ENCODE data around the gene C4orf51. TPM values are rescaled to one million over a fixed set of nuclear protein-coding genes. Genes with fewer than 3 reads are reported as not detected.

Gene C4orf51
- total RNA-seq, 1 experiment from 2014 or later = 15.4 TPM

DNA sequence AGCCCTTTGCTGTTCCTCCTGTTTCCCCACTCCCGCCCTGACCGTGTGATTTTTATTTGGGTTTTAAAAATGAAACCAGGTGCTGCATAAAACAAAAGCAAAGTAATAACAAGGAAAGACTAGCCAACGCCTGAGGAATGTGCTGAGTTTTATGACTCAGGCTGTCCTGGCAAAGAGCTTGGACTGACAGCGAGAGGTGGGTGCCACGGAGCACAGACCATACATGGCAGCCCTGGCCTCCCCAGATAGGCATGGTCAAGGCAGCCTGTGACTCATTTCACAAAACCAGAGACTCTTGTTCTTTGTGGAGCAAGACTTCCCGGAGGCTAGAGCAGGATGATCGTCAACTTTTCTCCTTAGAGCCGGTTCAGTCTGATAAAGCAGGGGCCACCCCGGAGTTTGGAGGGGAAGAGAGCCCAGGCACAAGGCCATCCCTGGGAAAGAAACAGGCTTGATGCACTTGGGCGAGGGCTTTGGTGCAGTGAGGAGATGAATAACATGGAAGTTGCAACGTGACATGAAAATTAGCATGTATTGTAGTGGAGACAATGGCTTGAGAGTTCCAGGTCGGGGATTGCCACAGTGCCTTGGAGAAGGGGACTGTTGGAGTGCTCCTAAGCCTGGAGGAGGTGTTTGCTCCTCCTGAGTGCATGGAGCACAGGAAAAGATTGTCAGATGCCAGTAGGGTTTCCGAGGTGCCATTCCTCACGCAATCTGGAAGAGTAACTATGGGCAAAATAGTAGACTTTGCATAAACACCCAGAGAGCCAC lies 54.8 kb downstream of the C4orf51 start:
- TF ChIP-seq CREM (CRISPR knock-in tag; IDR thresholded peaks at IDR 0.05) (no peak), IRF2 (CRISPR knock-in tag; IDR thresholded peaks at IDR 0.05; ENCODE audit: borderline replicate concordance, low read depth) (no peak), ZNF423 (CRISPR knock-in tag; IDR thresholded peaks at IDR 0.05) (no peak), OVOL2 (CRISPR knock-in tag; IDR thresholded peaks at IDR 0.05; ENCODE audit: borderline replicate concordance) (no peak), FOXK1 (CRISPR knock-in tag; IDR thresholded peaks at IDR 0.05) (no peak), ZNF671 (CRISPR knock-in tag; IDR thresholded peaks at IDR 0.05) (no peak), EMX1 (CRISPR knock-in tag; IDR thresholded peaks at IDR 0.05) (no peak), ATF1 (CRISPR knock-in tag; IDR thresholded peaks at IDR 0.05) (no peak), ELF4 (CRISPR knock-in tag; IDR thresholded peaks at IDR 0.05; ENCODE audit: low read depth) (no peak)
- TF ChIP-seq, protein P1, sequence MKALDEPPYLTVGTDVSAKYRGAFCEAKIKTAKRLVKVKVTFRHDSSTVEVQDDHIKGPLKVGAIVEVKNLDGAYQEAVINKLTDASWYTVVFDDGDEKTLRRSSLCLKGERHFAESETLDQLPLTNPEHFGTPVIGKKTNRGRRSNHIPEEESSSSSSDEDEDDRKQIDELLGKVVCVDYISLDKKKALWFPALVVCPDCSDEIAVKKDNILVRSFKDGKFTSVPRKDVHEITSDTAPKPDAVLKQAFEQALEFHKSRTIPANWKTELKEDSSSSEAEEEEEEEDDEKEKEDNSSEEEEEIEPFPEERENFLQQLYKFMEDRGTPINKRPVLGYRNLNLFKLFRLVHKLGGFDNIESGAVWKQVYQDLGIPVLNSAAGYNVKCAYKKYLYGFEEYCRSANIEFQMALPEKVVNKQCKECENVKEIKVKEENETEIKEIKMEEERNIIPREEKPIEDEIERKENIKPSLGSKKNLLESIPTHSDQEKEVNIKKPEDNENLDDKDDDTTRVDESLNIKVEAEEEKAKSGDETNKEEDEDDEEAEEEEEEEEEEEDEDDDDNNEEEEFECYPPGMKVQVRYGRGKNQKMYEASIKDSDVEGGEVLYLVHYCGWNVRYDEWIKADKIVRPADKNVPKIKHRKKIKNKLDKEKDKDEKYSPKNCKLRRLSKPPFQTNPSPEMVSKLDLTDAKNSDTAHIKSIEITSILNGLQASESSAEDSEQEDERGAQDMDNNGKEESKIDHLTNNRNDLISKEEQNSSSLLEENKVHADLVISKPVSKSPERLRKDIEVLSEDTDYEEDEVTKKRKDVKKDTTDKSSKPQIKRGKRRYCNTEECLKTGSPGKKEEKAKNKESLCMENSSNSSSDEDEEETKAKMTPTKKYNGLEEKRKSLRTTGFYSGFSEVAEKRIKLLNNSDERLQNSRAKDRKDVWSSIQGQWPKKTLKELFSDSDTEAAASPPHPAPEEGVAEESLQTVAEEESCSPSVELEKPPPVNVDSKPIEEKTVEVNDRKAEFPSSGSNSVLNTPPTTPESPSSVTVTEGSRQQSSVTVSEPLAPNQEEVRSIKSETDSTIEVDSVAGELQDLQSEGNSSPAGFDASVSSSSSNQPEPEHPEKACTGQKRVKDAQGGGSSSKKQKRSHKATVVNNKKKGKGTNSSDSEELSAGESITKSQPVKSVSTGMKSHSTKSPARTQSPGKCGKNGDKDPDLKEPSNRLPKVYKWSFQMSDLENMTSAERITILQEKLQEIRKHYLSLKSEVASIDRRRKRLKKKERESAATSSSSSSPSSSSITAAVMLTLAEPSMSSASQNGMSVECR (CRISPR knock-in tag; IDR thresholded peaks at IDR 0.05; ENCODE audit: borderline replicate concordance) = no peak
- TF ChIP-seq, protein P2, sequence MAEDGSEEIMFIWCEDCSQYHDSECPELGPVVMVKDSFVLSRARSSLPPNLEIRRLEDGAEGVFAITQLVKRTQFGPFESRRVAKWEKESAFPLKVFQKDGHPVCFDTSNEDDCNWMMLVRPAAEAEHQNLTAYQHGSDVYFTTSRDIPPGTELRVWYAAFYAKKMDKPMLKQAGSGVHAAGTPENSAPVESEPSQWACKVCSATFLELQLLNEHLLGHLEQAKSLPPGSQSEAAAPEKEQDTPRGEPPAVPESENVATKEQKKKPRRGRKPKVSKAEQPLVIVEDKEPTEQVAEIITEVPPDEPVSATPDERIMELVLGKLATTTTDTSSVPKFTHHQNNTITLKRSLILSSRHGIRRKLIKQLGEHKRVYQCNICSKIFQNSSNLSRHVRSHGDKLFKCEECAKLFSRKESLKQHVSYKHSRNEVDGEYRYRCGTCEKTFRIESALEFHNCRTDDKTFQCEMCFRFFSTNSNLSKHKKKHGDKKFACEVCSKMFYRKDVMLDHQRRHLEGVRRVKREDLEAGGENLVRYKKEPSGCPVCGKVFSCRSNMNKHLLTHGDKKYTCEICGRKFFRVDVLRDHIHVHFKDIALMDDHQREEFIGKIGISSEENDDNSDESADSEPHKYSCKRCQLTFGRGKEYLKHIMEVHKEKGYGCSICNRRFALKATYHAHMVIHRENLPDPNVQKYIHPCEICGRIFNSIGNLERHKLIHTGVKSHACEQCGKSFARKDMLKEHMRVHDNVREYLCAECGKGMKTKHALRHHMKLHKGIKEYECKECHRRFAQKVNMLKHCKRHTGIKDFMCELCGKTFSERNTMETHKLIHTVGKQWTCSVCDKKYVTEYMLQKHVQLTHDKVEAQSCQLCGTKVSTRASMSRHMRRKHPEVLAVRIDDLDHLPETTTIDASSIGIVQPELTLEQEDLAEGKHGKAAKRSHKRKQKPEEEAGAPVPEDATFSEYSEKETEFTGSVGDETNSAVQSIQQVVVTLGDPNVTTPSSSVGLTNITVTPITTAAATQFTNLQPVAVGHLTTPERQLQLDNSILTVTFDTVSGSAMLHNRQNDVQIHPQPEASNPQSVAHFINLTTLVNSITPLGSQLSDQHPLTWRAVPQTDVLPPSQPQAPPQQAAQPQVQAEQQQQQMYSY (CRISPR knock-in tag; IDR thresholded peaks at IDR 0.05) = no peak
- TF ChIP-seq, protein P3, sequence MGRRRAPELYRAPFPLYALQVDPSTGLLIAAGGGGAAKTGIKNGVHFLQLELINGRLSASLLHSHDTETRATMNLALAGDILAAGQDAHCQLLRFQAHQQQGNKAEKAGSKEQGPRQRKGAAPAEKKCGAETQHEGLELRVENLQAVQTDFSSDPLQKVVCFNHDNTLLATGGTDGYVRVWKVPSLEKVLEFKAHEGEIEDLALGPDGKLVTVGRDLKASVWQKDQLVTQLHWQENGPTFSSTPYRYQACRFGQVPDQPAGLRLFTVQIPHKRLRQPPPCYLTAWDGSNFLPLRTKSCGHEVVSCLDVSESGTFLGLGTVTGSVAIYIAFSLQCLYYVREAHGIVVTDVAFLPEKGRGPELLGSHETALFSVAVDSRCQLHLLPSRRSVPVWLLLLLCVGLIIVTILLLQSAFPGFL (CRISPR knock-in tag; IDR thresholded peaks at IDR 0.05; ENCODE audit: borderline replicate concordance) = no peak
- TF ChIP-seq, protein P4, sequence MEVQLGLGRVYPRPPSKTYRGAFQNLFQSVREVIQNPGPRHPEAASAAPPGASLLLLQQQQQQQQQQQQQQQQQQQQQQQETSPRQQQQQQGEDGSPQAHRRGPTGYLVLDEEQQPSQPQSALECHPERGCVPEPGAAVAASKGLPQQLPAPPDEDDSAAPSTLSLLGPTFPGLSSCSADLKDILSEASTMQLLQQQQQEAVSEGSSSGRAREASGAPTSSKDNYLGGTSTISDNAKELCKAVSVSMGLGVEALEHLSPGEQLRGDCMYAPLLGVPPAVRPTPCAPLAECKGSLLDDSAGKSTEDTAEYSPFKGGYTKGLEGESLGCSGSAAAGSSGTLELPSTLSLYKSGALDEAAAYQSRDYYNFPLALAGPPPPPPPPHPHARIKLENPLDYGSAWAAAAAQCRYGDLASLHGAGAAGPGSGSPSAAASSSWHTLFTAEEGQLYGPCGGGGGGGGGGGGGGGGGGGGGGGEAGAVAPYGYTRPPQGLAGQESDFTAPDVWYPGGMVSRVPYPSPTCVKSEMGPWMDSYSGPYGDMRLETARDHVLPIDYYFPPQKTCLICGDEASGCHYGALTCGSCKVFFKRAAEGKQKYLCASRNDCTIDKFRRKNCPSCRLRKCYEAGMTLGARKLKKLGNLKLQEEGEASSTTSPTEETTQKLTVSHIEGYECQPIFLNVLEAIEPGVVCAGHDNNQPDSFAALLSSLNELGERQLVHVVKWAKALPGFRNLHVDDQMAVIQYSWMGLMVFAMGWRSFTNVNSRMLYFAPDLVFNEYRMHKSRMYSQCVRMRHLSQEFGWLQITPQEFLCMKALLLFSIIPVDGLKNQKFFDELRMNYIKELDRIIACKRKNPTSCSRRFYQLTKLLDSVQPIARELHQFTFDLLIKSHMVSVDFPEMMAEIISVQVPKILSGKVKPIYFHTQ (CRISPR knock-in tag; IDR thresholded peaks at IDR 0.05) = no peak
- peaks cover 14% of the 10 kb centered on the region for H3K36me3 Mint-ChIP-seq
- DNase-seq (ENCODE audit: low spot score) (no peak), ATAC-seq (no peak)
- peak overlapping the region; percentile 62; the same call in 1 of the 2 replicates for H3K27ac Mint-ChIP-seq
- 0 out of 2 replicates have a peak overlapping the region, but pooled peaks have one; percentile 16 for H3K4me3 Mint-ChIP-seq
- POLR2A ChIA-PET = no interaction called here
- CTCF ChIA-PET = no interaction called here
- H3K27me3 Mint-ChIP-seq (ENCODE audit: low read depth) = no peaks in the 10 kb centered on the region
- H3K9me3 Mint-ChIP-seq = no peaks in the 10 kb centered on the region
- H3K4me1 Mint-ChIP-seq = peaks cover 50% of the 10 kb centered on the region
